Measurements from ENCODE around the gene LARGE1. TPM values are rescaled to one million over a fixed set of nuclear protein-coding genes. Genes with fewer than 3 reads are reported as not detected.
A peak's percentile ranks its signal among the peaks of the same experiment; 100 is the strongest.

The LARGE1 gene
- total and polyA plus RNA-seq, 2 experiments from 2014 or later, result 1.5 to 12.8 TPM

GRCh38 chr22:33576205-33576604 is 344.1 kb downstream of the LARGE1 start:
- 94 to 97% methylated on average over 3 of the region's 3 CpGs for WGBS, 2 experiments (ENCODE audit: low coverage in 1 of 2, low lambda C conversion rate in 2 of 2, missing lambda C conversion rate in 2 of 2)
- H3K4me2 ChIP-seq (ENCODE audit: unreplicated experiment), result no peak overlapping the region
- no peak overlapping the region for H2AFZ ChIP-seq
- H3F3A ChIP-seq (ENCODE audit: insufficient read depth), result no peaks in the 10 kb centered on the region
- in situ Hi-C loops (cut with MboI), result no loop called here
- no peaks in the 10 kb centered on the region for H3K9me3 ChIP-seq (ENCODE audit: low read depth)
- no peak for DNase-seq
- H4K20me1 ChIP-seq (ENCODE audit: insufficient read depth), result no peaks in the 10 kb centered on the region
- H3K27me3 ChIP-seq (replicated peaks; ENCODE audit: insufficient read depth), result no peaks in the 10 kb centered on the region
- no peak overlapping the region for H3K9ac ChIP-seq
- no peak overlapping the region for H3K4me3 ChIP-seq
- H3K79me2 ChIP-seq (ENCODE audit: insufficient read depth), result no peaks in the 10 kb centered on the region
- TF ChIP-seq EZH2phosphoT487 (IDR thresholded peaks at IDR 0.05; ENCODE audit: insufficient read depth, low read depth), result no peak
- no peak for TF ChIP-seq EZH2 (IDR thresholded peaks at IDR 0.05; ENCODE audit: insufficient read depth, poor library complexity, severe bottlenecking)
- H3K4me1 ChIP-seq (ENCODE audit: insufficient read depth), result no peaks in the 10 kb centered on the region
- H3K36me3 ChIP-seq (ENCODE audit: low read depth), result no peaks in the 10 kb centered on the region
- no peaks in the 10 kb centered on the region for H3K9me2 ChIP-seq (ENCODE audit: insufficient read depth)
- H3K27ac ChIP-seq, result no peak overlapping the region

- no peak for DNase-seq
- Histone ChIP-seq H2AFZ (no peak overlapping the region), H3K4me1 (ENCODE audit: insufficient read depth) (no peaks in the 10 kb centered on the region), H3K4me2 (ENCODE audit: unreplicated experiment) (no peak overlapping the region), H3K27me3 (replicated peaks; ENCODE audit: insufficient read depth) (no peaks in the 10 kb centered on the region), H3K27ac (no peak overlapping the region), H3K9me2 (ENCODE audit: insufficient read depth) (no peaks in the 10 kb centered on the region), H3K4me3 (no peak overlapping the region), H4K20me1 (ENCODE audit: insufficient read depth) (no peaks in the 10 kb centered on the region), H3F3A (ENCODE audit: insufficient read depth) (no peaks in the 10 kb centered on the region), H3K79me2 (ENCODE audit: insufficient read depth) (no peaks in the 10 kb centered on the region), H3K36me3 (ENCODE audit: low read depth) (no peaks in the 10 kb centered on the region), H3K9me3 (ENCODE audit: low read depth) (no peaks in the 10 kb centered on the region), H3K9ac (no peak overlapping the region)
- 98 to 99% methylated on average over 7 of the region's 7 CpGs for WGBS, 2 experiments (ENCODE audit: low coverage in 1 of 2, low lambda C conversion rate in 2 of 2, missing lambda C conversion rate in 2 of 2)
- no peak for TF ChIP-seq EZH2 (IDR thresholded peaks at IDR 0.05; ENCODE audit: insufficient read depth, poor library complexity, severe bottlenecking)
- no peak for TF ChIP-seq EZH2phosphoT487 (IDR thresholded peaks at IDR 0.05; ENCODE audit: insufficient read depth, low read depth)
- in situ Hi-C loops (cut with MboI), result no loop called here
These were observed 344.5 kb downstream of the LARGE1 start for GRCh38 chr22:33575771-33576170.

GRCh38 chr22:33575041-33575440 is 345.2 kb downstream of the LARGE1 start:
- TF ChIP-seq EZH2phosphoT487 (IDR thresholded peaks at IDR 0.05; ENCODE audit: insufficient read depth, low read depth), result no peak
- no peak for TF ChIP-seq EZH2 (IDR thresholded peaks at IDR 0.05; ENCODE audit: insufficient read depth, poor library complexity, severe bottlenecking)
- in situ Hi-C loops (cut with MboI), result no loop called here
- H3F3A ChIP-seq (ENCODE audit: insufficient read depth), result no peaks in the 10 kb centered on the region

GRCh38 chr22:33573479-33573878 is 346.8 kb downstream of the LARGE1 start:
- Histone ChIP-seq H3K9me3 (ENCODE audit: low read depth) (no peaks in the 10 kb centered on the region), H3K4me3 (no peak overlapping the region), H3K4me2 (ENCODE audit: unreplicated experiment) (no peak overlapping the region), H3K27ac (no peak overlapping the region), H3K9me2 (ENCODE audit: insufficient read depth) (no peaks in the 10 kb centered on the region), H4K20me1 (ENCODE audit: insufficient read depth) (no peaks in the 10 kb centered on the region), H3K79me2 (ENCODE audit: insufficient read depth) (no peaks in the 10 kb centered on the region), H2AFZ (no peak overlapping the region), H3K4me1 (ENCODE audit: insufficient read depth) (no peaks in the 10 kb centered on the region), H3K27me3 (replicated peaks; ENCODE audit: insufficient read depth) (no peaks in the 10 kb centered on the region), H3K9ac (no peak overlapping the region), H3K36me3 (ENCODE audit: low read depth) (no peaks in the 10 kb centered on the region), H3F3A (ENCODE audit: insufficient read depth) (no peaks in the 10 kb centered on the region)
- no peak for DNase-seq
- 92 to 96% methylated on average over 4 of the region's 4 CpGs for WGBS, 2 experiments (ENCODE audit: low coverage in 1 of 2, low lambda C conversion rate in 2 of 2, missing lambda C conversion rate in 2 of 2)
- TF ChIP-seq EZH2phosphoT487 (IDR thresholded peaks at IDR 0.05; ENCODE audit: insufficient read depth, low read depth) (no peak), EZH2 (IDR thresholded peaks at IDR 0.05; ENCODE audit: insufficient read depth, poor library complexity, severe bottlenecking) (no peak)
- in situ Hi-C loops (cut with MboI), result no loop called here

More at GRCh38 chr22:33575041-33575440, 345.2 kb downstream of the LARGE1 start:
- no peaks in the 10 kb centered on the region for H3K4me1 ChIP-seq (ENCODE audit: insufficient read depth)
- H3K79me2 ChIP-seq (ENCODE audit: insufficient read depth), result no peaks in the 10 kb centered on the region
- H3K27me3 ChIP-seq (replicated peaks; ENCODE audit: insufficient read depth), result no peaks in the 10 kb centered on the region
- no peak overlapping the region for H3K27ac ChIP-seq
- no peak for DNase-seq
- WGBS, 2 experiments (ENCODE audit: low coverage in 1 of 2, low lambda C conversion rate in 2 of 2, missing lambda C conversion rate in 2 of 2), result 95 to 100% methylated on average over 2 of the region's 2 CpGs
- H3K9ac ChIP-seq, result no peak overlapping the region
- no peak overlapping the region for H3K4me2 ChIP-seq (ENCODE audit: unreplicated experiment)
- H3K9me2 ChIP-seq (ENCODE audit: insufficient read depth), result no peaks in the 10 kb centered on the region
- H3K4me3 ChIP-seq, result no peak overlapping the region
- no peaks in the 10 kb centered on the region for H3K9me3 ChIP-seq (ENCODE audit: low read depth)
- no peak overlapping the region for H2AFZ ChIP-seq
- no peaks in the 10 kb centered on the region for H4K20me1 ChIP-seq (ENCODE audit: insufficient read depth)
- no peaks in the 10 kb centered on the region for H3K36me3 ChIP-seq (ENCODE audit: low read depth)

GRCh38 chr22:33572086-33572485 is 348.2 kb downstream of the LARGE1 start:
- peak; percentile 1 for DNase-seq
- in situ Hi-C loops (cut with MboI), result no loop called here
- Histone ChIP-seq H3K27ac (no peak overlapping the region), H4K20me1 (ENCODE audit: insufficient read depth) (no peaks in the 10 kb centered on the region), H3K9me3 (ENCODE audit: low read depth) (no peaks in the 10 kb centered on the region), H3K36me3 (ENCODE audit: low read depth) (no peaks in the 10 kb centered on the region), H3K4me2 (ENCODE audit: unreplicated experiment) (no peak overlapping the region), H3K9ac (no peak overlapping the region), H2AFZ (no peak overlapping the region), H3K79me2 (ENCODE audit: insufficient read depth) (no peaks in the 10 kb centered on the region), H3K9me2 (ENCODE audit: insufficient read depth) (no peaks in the 10 kb centered on the region), H3K27me3 (replicated peaks; ENCODE audit: insufficient read depth) (no peaks in the 10 kb centered on the region), H3F3A (ENCODE audit: insufficient read depth) (no peaks in the 10 kb centered on the region), H3K4me3 (no peak overlapping the region), H3K4me1 (ENCODE audit: insufficient read depth) (no peaks in the 10 kb centered on the region)
- TF ChIP-seq EZH2phosphoT487 (IDR thresholded peaks at IDR 0.05; ENCODE audit: insufficient read depth, low read depth) (no peak), EZH2 (IDR thresholded peaks at IDR 0.05; ENCODE audit: insufficient read depth, poor library complexity, severe bottlenecking) (no peak)
- 34 to 38% methylated on average over 3 of the region's 3 CpGs for WGBS, 2 experiments (ENCODE audit: low coverage in 1 of 2, low lambda C conversion rate in 2 of 2, missing lambda C conversion rate in 2 of 2)

All from GM23248 (cell line).